HG03378 (cell line): Measurements from ENCODE around the gene ADAMTSL2.

Experiments used
- ATAC-seq: cut with Tn5 transposase; IDR thresholded peaks from one replicate; pipeline ENCODE4 v1.9.1; 2021; ENCODE audit warnings: mild to moderate bottlenecking, moderate library complexity; ENCODE audit not compliant: unreplicated experiment

The ADAMTSL2 gene

DNA sequence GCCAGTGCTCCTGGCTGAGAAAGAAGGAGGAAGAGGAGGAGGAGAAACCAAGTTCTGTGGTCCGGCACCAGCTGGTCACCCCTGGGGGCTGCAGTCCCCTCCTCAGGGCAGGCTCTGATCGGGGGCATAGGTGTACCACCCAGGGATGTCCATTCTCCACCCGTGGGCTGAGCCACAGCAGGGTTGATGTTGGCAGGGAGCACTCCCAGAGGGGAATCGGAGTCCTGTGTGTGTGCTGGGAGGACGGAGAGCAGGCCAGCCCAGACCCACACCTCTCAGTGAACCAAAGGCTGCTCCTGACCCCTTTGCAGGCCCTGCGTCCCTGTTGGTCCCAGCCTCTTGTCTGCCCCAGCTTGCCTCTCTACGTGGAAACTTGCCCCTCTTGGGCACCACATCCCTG is 4.6 kb upstream of the ADAMTSL2 start:
- no peak for ATAC-seq

DNA sequence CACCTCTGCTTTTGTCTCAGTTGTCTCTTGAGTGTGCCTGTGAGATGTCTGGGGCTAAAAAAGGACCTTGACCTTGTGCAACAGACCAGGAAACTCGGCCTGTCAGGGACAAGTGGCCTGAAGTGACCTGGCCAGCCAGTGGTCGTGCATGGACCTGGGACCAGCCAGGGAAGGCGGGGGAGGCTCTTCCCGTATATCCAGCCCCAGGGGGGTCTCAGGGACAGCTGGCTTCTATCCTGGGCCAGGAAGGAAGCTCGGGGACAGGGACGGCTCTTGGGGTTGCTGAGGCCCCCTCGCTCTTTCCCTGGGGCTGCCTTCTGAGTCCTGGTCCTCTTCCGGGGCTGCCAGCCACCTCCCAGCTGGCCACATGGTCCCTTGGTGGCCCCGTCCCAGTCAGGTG is 3.2 kb upstream of the ADAMTSL2 start:
- no peak for ATAC-seq

DNA sequence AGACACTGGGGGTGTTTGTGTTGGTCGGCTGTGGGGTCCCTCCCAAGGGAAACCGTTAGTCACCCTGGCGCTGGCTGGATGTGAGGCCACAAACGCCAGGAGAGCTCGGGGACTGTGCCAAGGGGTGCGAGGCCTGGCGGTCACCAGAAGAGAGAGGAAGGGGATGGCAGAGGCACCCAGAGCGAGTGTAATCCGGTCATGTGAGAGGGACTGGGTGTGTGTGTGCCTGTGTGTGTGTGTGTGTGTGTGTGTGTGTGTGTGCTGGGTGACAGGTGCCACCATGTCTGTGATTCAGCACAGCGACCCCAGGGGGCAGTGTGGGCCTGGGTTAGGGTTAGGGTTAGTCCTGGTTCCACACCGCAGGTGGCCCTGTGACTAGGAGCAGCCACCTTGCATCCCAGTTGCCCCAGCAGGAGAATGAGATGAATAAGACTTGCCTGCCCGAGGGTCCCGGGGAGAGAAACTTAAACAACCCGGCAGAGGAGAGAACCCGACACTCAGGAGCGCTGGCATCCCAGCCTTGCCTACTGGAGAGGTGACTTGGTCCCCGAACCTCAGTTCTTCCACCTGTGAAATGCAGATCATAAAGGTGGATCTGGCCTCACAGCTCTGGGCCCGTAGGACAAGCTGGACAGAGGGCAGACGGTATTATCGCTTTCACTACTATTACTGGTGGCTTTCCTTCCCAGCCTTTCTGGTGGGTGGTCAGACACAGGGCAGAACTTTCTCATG is 1.4 kb upstream of the ADAMTSL2 start:
- ATAC-seq: no peak

DNA sequence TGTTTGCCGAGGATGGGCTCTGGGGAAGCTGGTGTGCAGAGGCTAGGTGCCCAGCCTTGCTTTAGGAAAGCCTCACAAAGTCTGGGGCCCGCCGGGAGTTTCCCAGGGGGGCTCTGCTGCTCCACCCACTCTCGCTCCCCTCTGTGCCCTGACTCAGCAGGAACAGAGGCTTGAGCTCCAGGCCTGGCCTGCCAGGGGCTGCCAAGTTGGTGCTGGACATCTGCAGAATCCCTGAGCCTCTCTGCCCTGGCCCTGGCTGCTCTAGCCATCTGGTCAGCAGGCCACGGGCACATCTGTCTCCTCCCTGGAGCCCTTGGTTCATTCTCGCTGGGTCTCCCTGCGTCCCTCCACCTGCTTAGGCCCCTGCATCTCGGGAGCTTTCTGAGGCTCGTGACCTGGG is 647 bp upstream of the ADAMTSL2 start:
- no peak for ATAC-seq

DNA sequence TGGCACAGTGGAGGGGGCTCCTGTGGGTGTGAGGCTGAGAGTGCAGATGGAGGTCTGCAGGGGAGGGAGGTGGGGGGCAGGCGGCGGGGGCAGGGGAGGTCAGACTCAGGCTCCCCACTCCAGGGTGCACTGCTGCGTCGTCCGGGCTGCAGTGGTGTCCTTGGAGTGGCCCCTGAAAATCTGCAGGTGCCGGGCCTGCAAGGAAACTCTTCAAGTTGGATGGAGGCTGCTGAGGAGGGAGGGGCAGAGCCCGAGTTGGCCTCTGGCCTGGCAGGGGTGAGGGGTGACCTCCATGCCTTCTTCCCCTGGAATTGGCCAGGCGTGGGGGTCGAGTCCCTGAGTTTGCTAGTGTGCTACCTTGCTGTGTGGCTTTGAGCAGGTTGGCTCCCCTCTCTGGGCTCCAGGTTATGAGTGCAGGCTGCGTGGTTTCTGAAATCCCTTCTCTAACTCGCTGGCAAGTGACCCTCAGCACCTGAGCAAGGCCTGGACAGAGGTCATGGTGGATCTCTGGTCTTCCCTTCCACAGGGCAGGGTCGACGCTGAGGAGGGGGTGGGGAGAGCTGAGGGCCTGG is 888 bp downstream of the ADAMTSL2 start:
- no peak for ATAC-seq

DNA sequence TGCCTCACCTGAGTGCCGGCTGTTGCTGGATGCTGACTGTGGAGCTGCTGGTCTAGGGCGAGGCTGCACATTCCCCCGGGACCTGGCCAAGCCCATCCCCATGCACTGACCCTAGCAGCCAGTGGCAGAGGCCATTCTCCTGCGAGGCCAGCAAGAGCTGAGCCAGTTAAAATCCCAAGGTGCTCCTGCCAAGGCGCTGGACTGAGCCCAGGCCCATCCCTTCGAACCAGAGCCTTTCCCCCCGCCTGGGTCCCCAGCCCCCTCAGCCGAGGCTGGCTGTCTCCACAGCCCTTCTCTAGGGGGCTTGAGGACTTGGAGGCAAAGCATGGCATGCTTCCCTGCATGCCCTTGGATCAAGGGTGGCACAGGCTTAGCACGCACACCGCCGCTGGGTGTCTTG is 1.6 kb downstream of the ADAMTSL2 start:
- no peak for ATAC-seq

DNA sequence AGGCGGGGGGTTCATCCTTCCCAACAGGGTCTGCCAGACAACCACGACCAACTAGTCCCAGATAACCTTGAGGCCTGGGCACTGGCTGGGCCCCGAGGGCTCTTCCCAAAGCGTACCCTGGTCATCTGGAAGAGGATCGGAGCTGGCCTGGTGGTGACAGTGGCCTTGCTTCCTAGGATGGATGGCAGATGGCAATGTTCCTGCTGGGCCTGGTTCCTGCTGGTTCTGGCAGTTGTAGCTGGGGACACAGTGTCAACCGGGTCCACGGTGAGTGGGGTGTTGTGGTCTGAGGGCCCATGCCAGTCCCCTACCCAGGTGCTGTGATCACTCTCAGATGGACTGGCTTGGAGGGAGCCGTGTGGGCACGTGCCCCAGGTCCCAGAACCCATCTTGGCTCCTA is 2.0 kb downstream of the ADAMTSL2 start:
- no peak for ATAC-seq

DNA sequence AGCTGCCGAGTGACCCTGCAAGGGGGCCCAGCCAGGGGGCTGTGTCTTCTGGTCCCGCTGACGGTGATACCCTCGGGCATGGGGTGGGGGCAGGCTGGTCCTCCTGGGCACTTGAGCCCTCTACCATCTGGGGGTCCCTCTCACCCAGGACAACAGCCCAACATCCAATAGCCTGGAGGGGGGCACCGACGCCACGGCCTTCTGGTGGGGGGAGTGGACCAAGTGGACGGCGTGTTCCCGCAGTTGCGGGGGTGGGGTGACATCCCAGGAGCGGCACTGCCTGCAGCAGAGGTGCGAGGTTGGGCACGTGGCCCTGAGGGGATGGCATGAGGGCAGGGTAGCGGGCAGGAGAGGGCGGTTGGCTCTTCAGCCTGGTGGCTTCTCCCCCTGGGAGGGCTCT is 2.8 kb downstream of the ADAMTSL2 start:
- no peak for ATAC-seq

DNA sequence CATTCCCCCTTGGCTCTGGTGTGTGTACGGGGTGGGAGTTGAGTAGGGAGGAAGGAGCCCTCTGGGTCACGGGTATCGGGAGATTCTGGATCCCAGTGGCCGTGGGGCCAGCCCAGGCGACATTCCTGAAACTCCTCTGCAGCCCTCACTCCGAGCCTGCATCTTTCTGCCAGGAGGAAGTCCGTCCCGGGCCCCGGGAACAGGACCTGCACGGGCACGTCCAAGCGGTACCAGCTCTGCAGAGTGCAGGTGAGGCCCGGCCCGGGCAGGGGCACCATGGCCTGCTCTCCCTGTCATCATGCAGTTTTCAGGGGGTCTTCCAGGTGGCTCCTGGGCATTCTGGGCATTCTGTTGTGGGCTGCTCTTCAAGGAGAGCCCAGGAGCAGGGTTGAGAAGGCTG is 3.7 kb downstream of the ADAMTSL2 start:
- ATAC-seq: no peak

DNA sequence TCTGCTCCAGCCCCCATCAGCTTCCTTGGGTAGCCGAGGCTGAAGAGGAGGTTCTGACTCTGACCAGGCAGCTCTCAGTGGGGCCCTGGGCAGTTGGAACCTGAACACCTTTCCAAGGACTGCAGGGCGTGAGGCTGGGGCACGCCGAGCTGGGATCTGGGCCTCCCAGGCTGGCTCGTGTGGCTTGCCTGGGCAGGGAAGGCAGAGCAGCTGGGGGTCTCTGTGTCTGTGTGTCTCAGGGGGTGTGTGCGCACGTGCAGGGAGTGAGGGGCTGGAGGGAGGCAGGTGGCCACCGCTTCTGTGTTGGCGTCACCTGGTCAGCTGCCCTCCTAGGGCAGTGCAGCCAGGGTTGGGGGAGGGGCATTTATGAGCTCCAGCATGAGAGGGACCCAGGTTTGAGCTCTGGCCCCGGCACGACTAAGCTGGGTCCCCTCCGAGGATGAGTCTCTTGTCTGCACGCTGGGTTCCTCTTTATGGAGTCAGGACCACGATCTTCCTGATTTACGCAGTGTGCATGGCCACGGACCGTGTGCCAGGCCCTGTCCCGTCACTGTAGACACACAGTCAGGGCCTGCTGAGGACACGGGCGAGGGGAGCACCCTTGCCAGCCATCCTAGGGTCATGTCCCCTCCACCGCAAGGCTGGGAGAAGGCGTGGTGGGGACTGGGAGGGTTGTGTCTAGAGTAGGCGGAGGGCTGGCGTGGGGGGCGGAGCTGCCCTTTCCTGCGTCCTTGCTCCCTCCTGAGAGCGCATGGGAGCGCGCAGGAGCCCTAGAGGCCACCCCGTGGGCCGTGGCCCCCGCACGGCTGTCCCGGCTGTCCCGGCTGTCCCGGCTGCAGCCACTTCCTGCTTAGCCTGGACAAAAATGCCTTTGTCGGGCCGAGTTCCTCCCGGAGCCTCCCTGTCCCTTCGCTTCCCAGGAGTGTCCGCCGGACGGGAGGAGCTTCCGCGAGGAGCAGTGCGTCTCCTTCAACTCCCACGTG is 4.6 kb downstream of the ADAMTSL2 start:
- no peak for ATAC-seq

DNA sequence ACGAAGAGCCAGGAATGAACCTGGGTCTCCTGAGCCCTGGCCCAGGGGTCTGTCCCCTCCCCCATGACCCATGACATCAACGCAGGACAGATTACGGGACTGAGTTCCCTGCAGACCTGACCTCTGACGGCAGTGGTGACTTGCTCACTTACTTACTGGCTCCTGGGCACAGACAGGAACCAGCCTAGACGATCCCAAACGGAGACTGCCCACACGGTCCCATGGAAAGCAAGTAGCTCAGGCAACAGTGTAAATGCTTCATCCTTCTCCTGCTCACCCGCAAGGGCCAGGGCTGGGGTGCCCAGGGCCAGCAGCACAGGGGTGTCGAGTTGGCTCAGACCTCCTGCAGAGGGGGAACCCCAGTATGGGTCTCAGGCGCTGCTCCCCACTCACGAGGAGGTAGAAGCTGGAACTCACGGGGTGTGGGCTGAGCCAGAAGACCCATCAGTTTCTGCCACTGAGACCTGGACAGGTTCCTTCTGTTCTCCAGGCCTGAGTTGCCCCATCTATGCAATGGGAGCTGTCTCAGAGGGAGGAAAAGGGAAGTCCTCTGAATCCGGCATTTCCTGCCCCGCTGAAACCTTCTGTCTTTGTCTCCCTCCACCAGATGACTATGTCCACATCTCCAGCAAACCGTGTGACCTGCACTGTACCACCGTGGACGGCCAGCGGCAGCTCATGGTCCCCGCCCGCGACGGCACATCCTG is 5.6 kb downstream of the ADAMTSL2 start:
- no peak for ATAC-seq

DNA sequence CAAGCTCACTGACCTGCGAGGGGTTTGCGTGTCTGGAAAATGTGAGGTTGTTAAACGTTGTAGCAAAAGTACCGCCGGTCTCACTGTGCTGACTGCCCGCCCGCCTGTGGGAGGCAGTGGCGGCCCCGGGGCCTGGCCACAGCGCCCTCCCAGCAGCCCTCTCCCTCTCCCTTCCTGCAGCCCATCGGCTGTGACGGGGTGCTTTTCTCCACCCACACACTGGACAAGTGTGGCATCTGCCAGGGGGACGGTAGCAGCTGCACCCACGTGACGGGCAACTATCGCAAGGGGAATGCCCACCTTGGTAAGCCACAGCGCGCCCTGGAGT is 6.2 kb downstream of the ADAMTSL2 start:
- no peak for ATAC-seq

DNA sequence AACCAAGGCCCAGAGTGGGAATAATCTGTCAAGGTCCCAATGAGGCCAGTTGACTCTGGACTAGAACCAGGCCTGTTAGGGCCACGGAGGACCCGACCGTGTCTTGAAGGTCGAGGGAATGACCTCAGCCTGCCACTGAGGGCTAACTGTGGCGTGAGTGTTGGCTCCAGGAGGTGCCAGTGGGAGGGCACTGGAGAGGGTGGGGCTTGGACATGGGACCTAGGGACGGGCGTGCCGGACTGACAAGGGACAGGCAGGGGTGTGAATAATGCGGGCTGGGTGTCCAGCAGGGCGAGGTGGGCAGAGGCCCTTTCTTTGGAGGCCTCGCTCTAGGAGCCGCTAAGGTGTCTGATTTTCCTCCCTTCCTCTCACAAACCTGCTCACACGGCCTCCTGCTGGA is 7.5 kb downstream of the ADAMTSL2 start:
- no peak for ATAC-seq

DNA sequence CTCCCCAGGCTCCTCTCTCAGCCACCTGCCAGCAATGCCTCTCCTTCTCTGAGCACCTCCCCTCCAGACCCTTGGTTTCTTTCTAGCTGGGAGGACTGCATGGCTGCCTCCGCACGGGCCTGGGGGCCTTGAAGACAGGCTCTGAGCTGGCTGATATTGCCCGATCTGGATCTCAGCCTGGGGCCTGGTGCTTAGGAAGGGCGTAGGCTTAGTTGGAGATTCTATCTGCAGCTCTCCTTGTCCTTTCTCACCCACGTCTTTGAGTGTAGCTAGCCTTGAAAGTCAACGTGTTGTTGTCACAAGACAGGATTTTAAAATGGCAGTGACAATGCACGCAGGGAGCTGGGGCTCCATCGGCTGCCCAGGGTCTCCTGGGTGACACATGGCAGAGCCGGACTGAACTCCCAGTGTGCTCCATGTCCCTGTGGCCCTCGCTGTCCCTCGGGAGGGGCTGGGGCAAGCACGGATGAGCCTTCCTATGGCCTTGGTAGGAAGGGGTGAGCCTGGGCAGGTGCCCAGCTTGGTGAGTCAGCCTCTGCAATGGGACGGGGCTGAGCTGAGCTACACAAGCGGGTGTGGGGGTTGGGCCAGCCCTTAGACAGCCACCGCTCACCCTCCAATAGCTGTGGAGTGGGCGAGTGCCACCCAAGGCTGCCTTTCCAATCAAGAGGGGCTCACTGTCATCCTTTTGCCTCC is 9.4 kb downstream of the ADAMTSL2 start:
- ATAC-seq: no peak

DNA sequence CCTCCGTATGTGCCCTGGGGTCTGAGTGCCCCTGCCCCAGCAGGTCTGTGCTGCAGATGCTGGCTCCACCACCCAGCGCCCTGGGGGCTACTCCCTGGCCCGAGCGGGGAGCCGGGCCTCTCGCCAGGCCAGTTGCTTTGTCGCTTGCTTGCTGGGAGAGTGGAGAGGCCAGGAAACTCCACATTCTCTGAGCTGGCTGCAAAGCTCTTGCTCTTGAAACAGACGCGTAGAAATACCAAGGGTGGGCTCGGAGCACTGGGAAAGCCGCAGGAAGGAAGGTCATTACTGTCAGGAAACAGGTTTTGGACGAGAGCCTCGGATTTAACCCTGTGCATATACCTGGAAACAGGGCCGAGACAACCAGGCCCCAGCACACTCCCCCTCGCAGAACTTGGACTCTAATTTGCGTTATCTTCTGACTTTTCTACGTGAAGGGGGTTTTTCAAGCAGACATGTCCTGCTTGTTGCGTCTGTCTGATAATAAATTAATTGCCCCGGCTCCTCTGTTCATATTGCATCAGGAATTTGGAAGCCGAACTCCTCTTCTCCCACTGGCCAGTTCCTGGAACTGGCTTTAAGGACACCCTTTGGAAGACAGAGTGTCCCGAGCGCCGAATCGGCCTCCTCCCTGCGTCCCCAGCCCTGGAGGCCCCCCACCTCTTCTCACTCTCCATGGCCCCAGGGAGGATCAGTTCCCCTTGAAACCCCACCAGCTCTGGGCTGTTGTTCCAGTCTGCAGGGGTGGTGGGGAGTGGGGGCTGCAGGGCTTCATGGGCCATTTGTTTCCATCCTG is 11.2 kb downstream of the ADAMTSL2 start:
- no peak for ATAC-seq

DNA sequence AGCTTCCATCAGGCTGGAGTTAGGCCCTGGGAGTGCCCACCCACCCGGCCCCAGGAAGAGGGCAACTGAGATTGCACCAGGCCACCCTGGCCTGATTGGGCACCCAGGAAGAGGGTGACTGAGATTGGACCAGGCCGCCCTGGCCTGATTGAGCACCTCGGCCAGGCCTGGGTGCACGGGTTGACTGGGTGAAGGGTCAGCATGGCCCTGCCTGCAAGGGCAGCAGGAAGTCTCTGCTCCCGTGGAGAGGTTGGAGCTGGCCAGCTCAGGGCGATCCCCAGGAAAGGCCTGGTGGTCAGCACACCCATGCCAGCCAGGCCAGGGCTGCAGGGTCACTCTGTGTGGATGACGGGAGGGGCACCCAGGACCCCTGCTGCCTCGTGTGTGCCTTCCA is 11.8 kb downstream of the ADAMTSL2 start:
- ATAC-seq: no peak

DNA sequence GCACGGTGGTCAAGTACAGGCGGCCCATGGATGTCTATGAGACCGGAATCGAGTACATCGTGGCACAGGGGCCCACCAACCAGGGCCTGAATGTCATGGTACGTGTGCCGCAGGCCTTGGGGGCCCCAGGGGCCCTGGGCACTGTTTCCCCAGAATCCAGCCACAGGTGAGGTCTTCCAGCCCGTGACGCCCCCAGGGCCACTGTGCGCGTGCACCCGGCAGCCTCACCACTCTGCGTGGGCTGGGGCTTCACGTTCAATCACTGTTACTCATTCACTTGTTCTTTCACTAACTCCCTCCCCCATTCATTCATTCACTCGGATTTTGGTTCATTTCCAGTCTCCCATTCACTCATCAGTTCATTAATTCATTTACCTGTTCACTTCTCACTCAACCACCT is 12.6 kb downstream of the ADAMTSL2 start:
- no peak for ATAC-seq

DNA sequence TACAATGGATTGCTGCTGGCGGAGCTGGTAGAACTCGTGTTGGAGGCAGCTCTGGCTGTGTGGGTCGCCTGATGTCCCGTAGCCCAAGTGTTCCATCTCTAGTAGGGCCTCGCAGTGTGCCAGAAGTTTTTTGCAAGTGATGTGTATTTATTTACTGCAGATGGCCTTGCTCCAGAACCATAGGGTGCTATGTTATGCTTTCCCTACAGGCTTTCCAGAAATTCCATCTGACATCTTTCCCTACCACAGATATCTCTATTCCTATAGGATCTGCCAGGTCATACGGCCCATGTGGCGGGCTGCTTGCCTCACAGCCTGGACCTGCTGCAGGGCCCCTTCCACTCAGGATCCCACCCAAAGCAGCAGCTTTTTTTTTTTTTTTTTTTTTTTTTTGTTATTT is 16.9 kb downstream of the ADAMTSL2 start:
- ATAC-seq: no peak

DNA sequence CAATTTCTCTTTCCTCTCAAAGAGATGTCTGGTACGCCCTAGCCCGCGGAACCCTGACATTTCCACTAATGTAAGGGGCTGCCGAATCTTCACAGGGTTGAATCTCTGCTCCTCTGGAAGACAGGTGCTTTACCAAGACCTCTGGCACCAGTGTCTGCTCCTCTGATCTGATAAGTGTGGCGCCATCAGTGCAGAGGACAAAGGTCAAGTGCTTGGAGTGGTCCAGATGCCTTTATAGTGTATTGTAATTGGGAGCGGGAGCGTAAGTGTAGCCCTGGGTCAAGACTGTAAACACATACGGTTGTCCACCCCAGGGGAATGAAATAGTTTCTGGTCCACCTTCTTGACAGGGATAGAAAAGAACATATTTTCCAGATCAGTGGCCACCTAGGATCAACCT is 17.7 kb downstream of the ADAMTSL2 start:
- ATAC-seq: no peak

DNA sequence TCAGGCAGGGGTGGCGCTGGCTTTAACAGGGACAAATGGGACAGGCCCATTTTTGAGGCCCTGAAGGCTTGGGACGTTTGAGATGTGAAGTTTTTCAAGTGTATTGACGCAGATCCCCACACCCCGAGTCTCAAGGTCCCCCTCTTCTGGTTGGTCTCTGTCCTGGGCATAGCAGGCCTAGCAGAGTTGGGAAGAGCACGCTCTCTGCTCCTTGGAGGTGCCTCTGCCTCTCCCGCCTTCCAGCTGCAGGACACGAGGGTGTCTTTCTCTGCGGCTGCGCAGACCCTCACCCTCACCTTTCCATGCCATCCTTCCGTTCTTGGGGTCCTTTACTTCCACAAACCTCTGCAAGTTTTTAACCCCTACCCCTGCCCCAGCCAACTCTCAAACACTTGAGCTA is 18.6 kb downstream of the ADAMTSL2 start:
- no peak for ATAC-seq
